ENCODE measurements around the gene MNT. TPM values are rescaled to one million over a fixed set of nuclear protein-coding genes. Genes with fewer than 3 reads are reported as not detected.

The MNT gene
- total RNA-seq, 1 donor from 2014 or later, result 9.0 TPM

DNA sequence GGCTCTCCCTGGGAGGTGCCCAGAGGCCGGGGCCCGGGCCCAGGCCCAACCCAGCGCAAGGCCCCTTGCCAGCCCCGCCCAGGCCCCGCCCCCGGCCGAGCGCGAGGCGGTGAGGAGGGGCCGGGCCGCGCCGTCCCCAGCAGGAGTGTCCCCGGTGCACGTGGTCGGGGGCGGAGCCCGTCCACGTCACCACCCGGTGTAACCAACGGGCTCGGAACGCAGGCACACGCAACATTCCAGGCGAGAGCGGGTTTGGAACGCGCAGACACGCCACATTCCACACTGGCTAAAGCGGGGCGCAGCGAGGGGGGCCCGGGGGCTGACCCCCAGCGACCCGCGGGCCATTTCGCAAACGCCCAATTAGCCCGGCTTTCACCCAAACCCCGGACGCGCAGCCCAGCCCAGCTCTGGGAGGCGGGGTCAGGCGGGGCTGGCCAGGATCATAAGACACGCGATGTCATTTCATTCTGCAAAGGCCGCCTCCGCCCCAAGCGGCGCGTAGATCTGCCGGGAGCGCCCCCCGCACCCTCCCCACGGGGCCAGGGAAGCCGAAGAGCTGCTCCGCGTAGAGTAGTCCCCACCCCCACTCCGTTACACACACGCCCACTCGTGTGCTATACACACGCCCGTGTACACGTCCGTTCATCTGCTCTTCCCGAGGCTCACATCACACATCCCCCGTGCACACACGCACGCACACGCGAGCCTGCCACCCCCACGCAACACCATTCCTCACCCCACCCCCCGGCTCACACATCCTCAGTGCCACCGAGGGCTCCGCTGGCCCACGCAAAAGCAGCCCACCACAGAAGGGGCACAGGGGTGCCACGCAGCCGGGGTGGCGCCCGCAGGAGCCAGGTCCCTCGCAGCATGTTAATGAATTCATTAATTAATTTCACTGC, 1.0 kb downstream of the MNT start:
- peak overlapping the region; percentile 86 for H3K4me3 ChIP-seq (ENCODE audit: low read depth, low read length)
- TF ChIP-seq CTCF (conservative IDR thresholded peaks at IDR 0.05; ENCODE audit: low read depth, low read length), result no peak
- DNase-seq (ENCODE audit: low read depth), result no peak

DNA sequence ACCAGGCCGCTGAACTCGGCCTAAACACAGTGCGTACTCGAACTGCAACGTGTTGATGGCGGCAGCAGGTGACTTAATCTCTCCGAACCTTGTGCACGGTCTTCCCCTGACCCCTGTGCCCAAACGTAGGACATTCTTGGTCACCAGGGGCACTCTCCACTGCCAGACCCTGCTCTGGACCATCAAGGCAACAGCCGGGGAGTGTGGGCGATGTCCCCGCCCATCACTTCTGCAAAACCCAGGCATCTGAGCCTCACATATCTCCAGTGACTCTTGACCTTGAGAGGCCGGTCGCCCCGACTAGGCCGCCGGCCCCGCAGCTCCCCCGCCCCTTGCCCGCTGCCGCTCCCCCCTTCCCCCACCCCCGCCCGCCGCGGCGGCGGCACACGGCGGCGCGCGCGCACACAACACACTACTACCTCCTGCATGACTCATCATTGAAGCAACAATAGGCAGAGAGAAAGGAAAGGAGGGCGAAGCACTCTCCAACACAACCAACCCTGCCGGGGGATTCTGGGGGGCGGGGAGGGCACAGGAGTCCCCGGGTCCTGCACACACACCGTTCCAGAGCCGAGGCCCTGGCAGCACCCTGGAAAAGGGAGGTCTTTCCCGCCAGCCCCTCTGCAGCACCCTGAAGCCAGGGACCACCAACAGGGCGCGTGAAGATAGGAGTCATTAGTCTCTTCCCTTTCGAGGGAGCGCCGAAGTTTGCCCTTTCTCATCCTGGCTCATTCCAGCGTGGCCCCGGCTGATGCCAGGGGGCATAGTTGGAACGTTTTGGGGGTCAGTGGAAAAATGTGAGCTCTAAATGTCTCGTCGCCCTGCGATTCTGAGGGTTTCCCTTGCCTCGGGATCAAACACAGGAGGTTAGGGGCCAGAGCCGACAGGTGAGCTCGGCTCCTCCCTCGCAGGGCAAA, 1.9 kb downstream of the MNT start:
- DNase-seq (ENCODE audit: low read depth), result no peak

DNA sequence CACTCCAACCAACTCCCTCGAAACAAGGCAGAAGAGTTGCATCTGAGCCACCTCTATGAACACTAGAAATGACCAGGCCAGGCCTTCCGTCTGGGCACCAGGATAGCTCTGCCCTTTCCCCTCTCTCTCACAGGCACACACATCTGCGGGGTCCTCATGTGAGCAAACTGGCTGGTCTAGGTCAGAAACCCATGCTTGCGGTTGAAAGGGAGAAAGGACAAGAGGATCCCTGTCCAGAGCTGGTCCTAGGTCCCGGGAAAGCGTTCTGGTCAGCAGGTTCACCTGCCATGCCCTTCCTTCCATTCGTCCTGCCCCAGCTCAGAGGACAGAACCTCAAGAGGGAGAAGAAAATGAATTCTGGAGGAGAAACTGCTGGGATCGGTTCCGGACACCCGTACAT, 2.7 kb downstream of the MNT start:
- H3K4me3 ChIP-seq (ENCODE audit: low read depth, low read length), result peak overlapping the region; percentile 86
- DNase-seq (ENCODE audit: low read depth), result no peak
- TF ChIP-seq CTCF (conservative IDR thresholded peaks at IDR 0.05; ENCODE audit: low read depth, low read length), result no peak

More for the DNA sequence above, 1.9 kb downstream of the MNT start:
- peak overlapping the region; percentile 86 for H3K4me3 ChIP-seq (ENCODE audit: low read depth, low read length)
- TF ChIP-seq CTCF (conservative IDR thresholded peaks at IDR 0.05; ENCODE audit: low read depth, low read length), result no peak

GRCh38 chr17:2397247-2398171, 3.4 kb downstream of the MNT start:
- no peak for TF ChIP-seq CTCF (conservative IDR thresholded peaks at IDR 0.05; ENCODE audit: low read depth, low read length)
- DNase-seq (ENCODE audit: low read depth), result no peak
- peak overlapping the region; percentile 86 for H3K4me3 ChIP-seq (ENCODE audit: low read depth, low read length)

DNA sequence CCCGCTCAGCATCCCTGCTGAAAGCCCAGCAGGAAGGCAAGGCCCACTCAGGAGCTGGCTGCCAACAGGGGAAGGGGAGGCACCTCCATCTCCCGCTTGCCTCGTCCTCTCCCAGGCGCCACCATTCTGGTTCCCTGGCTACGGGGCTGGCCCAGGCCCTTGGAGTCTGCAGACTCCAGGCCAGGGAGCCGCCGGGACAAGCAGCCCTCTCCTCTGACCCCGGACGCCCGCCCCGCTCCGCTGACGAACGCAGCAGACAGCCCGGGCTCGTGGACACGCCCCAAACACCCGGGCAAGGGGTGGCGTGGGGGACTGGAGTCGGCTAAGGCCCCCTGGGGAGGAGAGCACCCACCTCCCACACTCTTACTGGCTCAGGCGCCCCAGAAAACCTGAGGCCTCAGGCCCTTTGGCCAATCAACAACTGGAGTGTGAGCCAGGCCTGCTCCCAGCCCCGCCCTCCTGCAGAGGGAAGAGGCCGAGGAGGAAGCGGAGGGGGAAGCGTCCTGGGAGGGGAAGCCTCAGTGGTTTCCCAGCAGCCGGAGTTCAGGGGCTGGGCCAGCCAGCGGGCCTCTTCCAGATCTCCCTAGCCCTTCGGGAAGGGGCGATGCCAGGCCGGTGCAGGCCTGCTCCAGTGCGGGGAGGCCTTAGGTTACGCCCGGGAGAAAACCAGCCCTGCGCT, 4.2 kb downstream of the MNT start:
- TF ChIP-seq CTCF (conservative IDR thresholded peaks at IDR 0.05; ENCODE audit: low read depth, low read length), result no peak
- DNase-seq (ENCODE audit: low read depth), result no peak
- H3K4me3 ChIP-seq (ENCODE audit: low read depth, low read length), result peak overlapping the region; percentile 45

DNA sequence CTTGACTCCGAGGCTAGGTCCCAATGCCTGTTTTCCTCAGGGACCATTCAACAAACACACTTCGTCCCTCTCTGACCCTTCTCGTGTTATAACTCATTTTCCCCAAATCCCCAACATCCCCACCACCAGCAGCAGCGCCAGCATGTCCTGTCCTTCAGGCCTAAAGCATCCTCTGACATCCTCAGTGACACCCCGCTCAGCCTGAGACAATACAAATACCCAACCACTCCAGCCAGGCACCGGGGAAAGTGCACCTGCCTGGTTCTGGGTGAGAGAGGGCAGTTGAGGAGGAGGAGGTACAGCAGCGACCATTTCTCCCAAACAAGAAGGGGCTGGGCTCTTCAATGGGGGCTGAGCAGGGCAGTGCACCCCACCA, 4.7 kb downstream of the MNT start:
- TF ChIP-seq CTCF (conservative IDR thresholded peaks at IDR 0.05; ENCODE audit: low read depth, low read length), result no peak
- no peak for DNase-seq (ENCODE audit: low read depth)
- H3K4me3 ChIP-seq (ENCODE audit: low read depth, low read length), result peak overlapping the region; percentile 45

Data from epithelial cell of proximal tubule (primary cell).